Dendritic cell treated with granulocyte-macrophage colony-stimulating factor and Interleukin-4, amounts not matched to agents 40 ng/mL and 50 ng/mL, for 4 days (primary cell): ENCODE data around the gene OR4D2.

Experiments
- H3K27ac Mint-ChIP-seq: one replicate; pipeline ENCODE4 v1.8.0; 2022; ENCODE audit warnings: mild to moderate bottlenecking, mixed read lengths
- H3K27me3 Mint-ChIP-seq: one replicate; pipeline ENCODE4 v1.8.0; 2022; ENCODE audit warnings: mild to moderate bottlenecking, mixed read lengths
- H3K36me3 Mint-ChIP-seq: one replicate; pipeline ENCODE4 v1.8.0; 2022; ENCODE audit warnings: low read depth, mixed read lengths
- H3K4me1 Mint-ChIP-seq: one replicate; pipeline ENCODE4 v1.8.0; 2022; ENCODE audit warnings: low read depth, mixed read lengths
- H3K4me3 Mint-ChIP-seq: one replicate; pipeline ENCODE4 v1.8.0; 2022; ENCODE audit warnings: mild to moderate bottlenecking, moderate library complexity, mixed read lengths
- H3K9me3 Mint-ChIP-seq: one replicate; pipeline ENCODE4 v1.8.0; 2022; ENCODE audit warnings: mixed read lengths
- intact Hi-C: fragments of 100-400 bp; cut with micrococcal nuclease; formaldehyde crosslinking; loops from one replicate; pipeline ENCODE4 v1.15.0; 2022

The OR4D2 gene

DNA sequence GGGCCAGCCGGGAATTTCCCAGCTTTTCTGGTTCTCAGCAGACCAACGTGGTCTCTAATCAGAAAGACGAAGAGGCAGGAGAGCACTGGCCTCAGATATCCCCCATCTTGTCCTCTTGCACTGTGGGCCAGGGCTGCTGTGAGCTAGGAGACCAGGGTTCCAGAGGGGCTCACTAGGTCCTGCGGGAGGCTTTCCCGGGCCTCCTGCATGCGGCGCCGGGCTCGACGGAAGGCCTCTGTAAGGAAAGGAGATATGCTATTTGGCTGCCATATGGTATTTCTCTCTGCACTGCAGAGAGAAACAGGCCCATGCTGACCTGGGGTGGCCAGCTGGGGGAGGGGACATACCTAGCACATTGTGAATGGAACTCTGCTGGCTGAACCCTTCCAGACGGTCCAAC lies 39.2 kb downstream of the OR4D2 start:
- H3K4me3 Mint-ChIP-seq = no peak overlapping the region
- peaks cover 27% of the 10 kb centered on the region for H3K36me3 Mint-ChIP-seq
- H3K27ac Mint-ChIP-seq = no peak overlapping the region
- intact Hi-C loops = no loop called here
- peaks cover 5% of the 10 kb centered on the region for H3K27me3 Mint-ChIP-seq
- no peaks in the 10 kb centered on the region for H3K4me1 Mint-ChIP-seq
- H3K9me3 Mint-ChIP-seq = no peaks in the 10 kb centered on the region

DNA sequence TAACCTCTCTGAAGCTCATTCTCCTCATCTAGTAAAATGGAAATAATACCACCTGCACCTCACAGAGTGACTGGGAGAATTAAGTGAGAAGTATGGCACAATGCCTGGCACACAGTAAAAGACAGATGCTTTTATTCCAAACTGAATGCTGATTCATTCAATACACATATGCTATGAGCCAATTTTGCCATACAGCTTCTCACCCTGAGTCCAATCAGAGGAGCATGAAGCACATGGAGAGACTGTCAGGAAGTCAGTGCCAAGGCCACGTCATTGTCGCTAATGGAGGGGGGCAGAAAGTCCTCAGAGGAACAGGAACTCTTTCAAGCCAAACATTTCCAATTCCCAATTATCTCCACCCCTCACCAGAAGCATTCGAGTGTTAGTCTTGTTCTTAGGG lies 40.7 kb downstream of the OR4D2 start:
- no peak overlapping the region for H3K27ac Mint-ChIP-seq
- intact Hi-C loops = no loop called here
- H3K36me3 Mint-ChIP-seq = peaks cover 32% of the 10 kb centered on the region
- H3K27me3 Mint-ChIP-seq = no peaks in the 10 kb centered on the region
- H3K4me3 Mint-ChIP-seq = no peak overlapping the region
- H3K4me1 Mint-ChIP-seq = no peaks in the 10 kb centered on the region
- H3K9me3 Mint-ChIP-seq = no peaks in the 10 kb centered on the region

DNA sequence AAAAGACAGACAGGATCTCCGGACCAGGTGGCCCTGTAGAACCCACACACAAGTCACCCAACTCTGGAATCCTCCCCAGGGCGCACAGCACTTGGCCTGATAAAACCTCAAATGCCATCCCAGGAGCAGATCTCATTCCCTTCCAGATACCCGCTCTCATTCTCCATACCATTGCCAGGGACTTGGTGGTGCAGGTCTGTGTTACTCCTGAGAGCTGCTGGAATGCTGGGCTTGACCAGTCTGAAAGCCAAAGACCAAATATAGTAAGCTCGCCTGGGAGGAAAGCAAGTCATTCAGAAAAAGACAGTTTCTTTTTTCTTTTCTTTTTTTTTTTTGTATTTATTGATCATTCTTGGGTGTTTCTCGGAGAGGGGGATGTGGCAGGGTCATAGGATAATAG lies 41.6 kb downstream of the OR4D2 start:
- H3K4me1 Mint-ChIP-seq = no peaks in the 10 kb centered on the region
- H3K36me3 Mint-ChIP-seq = peaks cover 32% of the 10 kb centered on the region
- intact Hi-C loops = no loop called here
- H3K9me3 Mint-ChIP-seq = no peaks in the 10 kb centered on the region
- no peaks in the 10 kb centered on the region for H3K27me3 Mint-ChIP-seq
- H3K4me3 Mint-ChIP-seq = no peak overlapping the region
- H3K27ac Mint-ChIP-seq = no peak overlapping the region

DNA sequence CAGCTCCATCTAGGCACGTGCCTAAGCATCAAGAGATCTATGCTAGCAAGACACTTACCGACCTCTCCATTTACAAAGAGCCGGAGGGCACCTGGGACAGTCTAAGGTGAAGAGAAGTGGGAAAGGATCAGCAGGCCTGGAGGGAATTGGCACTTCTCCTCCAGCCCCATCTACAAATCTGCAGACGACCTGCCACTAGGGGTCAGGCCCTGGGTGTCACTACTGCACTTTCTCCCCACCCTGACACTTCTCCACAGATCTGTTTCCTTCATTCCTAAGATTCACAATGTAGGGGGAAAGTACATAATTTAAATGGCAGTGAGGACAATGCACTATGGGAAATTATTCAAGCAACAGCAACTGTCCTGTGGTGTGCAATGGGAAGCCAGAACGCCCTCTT lies 44.1 kb downstream of the OR4D2 start:
- Mint-ChIP-seq H3K36me3 (peaks cover 54% of the 10 kb centered on the region), H3K27me3 (no peaks in the 10 kb centered on the region)

DNA sequence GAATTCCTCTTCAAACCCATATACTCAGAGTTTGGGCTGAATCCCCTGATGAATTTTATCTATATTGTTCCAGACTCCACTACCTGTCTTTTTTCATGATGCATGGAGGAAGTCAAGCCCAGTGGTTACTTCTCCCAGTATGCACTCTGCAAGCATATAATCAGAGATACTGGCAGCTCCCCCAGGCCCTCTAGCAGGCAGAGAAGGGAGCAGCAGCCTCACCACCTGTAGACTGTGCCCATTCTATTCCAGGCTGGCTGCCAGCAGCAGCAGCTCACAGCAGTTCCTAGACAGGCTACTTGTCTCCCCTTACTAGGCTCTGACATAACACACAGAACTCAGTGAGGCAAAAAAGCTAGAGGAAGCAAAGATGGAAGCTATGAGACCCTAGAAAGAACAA lies 48.9 kb downstream of the OR4D2 start:
- H3K4me3 Mint-ChIP-seq = no peak overlapping the region
- H3K27me3 Mint-ChIP-seq = no peaks in the 10 kb centered on the region
- no peak overlapping the region for H3K27ac Mint-ChIP-seq
- peaks cover 36% of the 10 kb centered on the region for H3K36me3 Mint-ChIP-seq
- no peaks in the 10 kb centered on the region for H3K9me3 Mint-ChIP-seq
- H3K4me1 Mint-ChIP-seq = peaks cover 15% of the 10 kb centered on the region
- intact Hi-C loops = no loop called here

More for the DNA sequence above, 44.1 kb downstream of the OR4D2 start:
- Mint-ChIP-seq H3K9me3 (no peaks in the 10 kb centered on the region), H3K4me1 (no peaks in the 10 kb centered on the region), H3K27ac (no peak overlapping the region), H3K4me3 (no peak overlapping the region)
- intact Hi-C loops = no loop called here

DNA sequence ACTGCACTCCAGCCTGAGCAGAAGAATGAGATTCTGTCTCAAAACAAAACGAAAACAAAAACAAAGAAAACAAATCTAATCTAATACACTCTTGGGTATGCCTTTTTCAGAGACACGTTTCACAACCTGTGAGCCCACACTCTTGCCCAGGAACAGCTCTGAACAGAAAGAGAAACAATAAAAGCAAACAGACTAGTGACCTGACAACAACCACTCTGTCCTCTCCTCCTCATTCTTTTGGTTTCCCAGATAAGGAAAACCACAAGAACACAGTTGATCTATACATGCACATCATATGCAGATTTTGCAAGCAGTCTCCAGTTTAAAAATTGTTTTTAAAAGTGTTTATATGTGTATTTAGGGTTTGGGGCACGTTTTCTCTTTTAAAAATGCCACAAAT lies 51.0 kb downstream of the OR4D2 start:
- peaks cover 31% of the 10 kb centered on the region for H3K36me3 Mint-ChIP-seq
- H3K27me3 Mint-ChIP-seq = no peaks in the 10 kb centered on the region
- no peak overlapping the region for H3K27ac Mint-ChIP-seq
- no peak overlapping the region for H3K4me3 Mint-ChIP-seq
- H3K9me3 Mint-ChIP-seq = no peaks in the 10 kb centered on the region
- H3K4me1 Mint-ChIP-seq = peaks cover 15% of the 10 kb centered on the region
- intact Hi-C loops = no loop called here

DNA sequence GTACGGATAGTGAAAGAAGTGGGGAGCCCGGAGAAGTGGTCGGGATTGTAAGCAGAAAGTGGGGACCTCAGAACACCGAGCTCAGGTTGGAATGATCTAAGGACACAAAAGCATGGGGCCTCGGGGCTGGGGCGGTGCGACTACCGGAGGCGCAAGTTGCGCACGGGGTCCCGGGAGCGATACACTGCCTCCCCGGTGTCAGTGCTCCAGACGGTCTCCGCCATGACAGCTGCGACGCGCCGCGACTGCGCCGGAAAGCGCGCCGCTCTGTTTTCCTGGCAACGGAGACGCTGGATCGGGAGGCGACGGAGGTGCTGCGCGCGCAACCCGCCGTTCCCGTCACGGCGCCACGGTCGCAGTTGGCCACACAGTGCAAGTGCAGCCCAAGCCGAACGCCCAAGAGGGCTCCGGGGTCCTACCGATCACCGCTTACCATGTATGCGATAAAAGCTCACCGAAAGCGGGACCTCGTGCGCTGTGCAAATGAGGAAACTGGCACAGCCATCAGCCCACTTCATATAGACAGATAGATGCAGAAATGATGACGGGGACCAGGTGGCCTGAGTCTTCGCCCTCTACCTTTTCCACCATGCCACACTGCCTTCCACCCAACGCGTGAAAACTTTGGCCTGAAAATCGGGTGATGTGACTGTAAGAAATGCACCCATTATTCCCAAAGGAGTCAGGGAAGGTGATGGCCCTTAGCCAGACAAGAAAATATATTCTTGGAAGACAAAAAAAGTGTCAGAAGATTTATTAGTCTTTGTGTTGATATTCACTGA lies 52.4 kb downstream of the OR4D2 start, which contains the start of gene MKS1:
Gene MKS1, minus strand, starts transcription at position 249 of the 782 bp plus-strand sequence. Its CDS starts 25 bp downstream, at position 224.
- Mint-ChIP-seq H3K4me3 (peak within 1 kb of the TSS; percentile 90), H3K36me3 (peaks cover 24% of the 10 kb centered on the region), H3K27ac (peak within 1 kb of the TSS; percentile 94), H3K27me3 (no peaks in the 10 kb centered on the region), H3K4me1 (peaks cover 18% of the 10 kb centered on the region), H3K9me3 (no peaks in the 10 kb centered on the region)
- intact Hi-C loops = loop anchor here (1.0 kb wide), 1 partner anchor 30 kb away; no protein-coding TSS in a partner anchor

DNA sequence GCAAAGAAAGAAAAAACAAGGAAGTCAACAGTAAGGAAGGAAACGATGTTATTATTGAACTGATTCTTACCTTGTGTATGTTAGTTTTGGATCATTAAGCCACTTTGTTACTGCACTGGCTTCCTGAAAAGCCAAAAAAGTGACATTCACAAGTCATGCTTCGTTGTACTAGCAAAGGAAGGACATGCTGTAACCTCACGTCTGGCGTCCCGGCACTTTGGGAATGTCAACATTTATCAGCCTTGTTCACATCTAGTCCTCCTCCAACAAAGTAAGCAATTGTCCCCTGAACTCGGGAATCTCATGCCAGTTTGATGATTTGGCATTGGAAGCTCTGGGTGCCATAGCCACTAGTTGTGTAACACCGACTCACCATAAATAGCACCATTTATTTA lies 53.0 kb downstream of the OR4D2 start:
- H3K27me3 Mint-ChIP-seq = no peaks in the 10 kb centered on the region
- H3K4me1 Mint-ChIP-seq = peaks cover 24% of the 10 kb centered on the region
- peak overlapping the region; percentile 90 for H3K4me3 Mint-ChIP-seq
- H3K9me3 Mint-ChIP-seq = no peaks in the 10 kb centered on the region
- H3K36me3 Mint-ChIP-seq = peaks cover 18% of the 10 kb centered on the region
- intact Hi-C loops = loop anchor here (1.0 kb wide), 1 partner anchor 30 kb away; no protein-coding TSS in a partner anchor
- peak overlapping the region; percentile 94 for H3K27ac Mint-ChIP-seq
